ENCODE results near the gene GREM2. TPM values are rescaled to one million over a fixed set of nuclear protein-coding genes. Genes with fewer than 3 reads are reported as not detected.

Gene GREM2
- total and polyA plus RNA-seq, 9 of the 15 experiments (the other 6 are each of a cell fraction or from before 2014, with no cell fraction given) = 0.01 to 0.07 (median 0.05) TPM; not detected in 5

DNA sequence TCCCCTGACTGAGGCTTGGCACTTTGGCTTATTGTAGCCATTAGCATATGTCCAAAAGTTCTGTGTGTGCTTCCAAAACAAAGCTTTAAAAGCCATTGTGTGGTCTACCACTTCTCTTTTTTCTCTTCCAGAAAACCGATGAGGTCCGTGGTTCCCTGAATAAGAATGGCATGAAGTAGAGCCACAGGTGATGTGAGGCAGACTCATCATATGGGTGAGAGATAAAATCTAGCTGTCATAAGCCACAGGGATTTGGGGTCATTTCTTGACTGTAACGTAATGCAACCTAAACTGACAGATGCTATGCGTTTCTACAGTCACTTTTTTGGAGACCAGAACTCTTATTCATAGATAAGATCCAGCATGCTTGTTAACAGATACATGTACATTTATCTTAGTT is 7.0 kb upstream of the GREM2 start:
- ATAC-seq (no peak), FAIRE-seq (no peak), DNase-seq (ENCODE audit: extremely low read depth in 1 of 4, low spot score in 3 of 4) (no peak)
- in situ Hi-C loops (cut with MboI) = no loop called here
- Histone ChIP-seq H3K36me3 (ENCODE audit: control insufficient read depth, insufficient read depth, low read length) (no peaks in the 10 kb centered on the region), H3K9me3 (replicated peaks; ENCODE audit: control insufficient read depth, insufficient read depth, low read depth, low read length) (no peaks in the 10 kb centered on the region), H3K9me1 (ENCODE audit: control insufficient read depth, insufficient read depth, low read length) (no peaks in the 10 kb centered on the region), H3K4me1 (replicated peaks in 1 of 2; ENCODE audit: control insufficient read depth in 2 of 2, insufficient read depth in 2 of 2, low read length in 2 of 2) (no peaks in the 10 kb centered on the region), H3K27ac (ENCODE audit: extremely low read depth, low read depth, low read length) (no peak overlapping the region), H3K4me2 (ENCODE audit: insufficient read depth, low read length) (no peak overlapping the region), H4K20me1 (replicated peaks; ENCODE audit: control insufficient read depth, insufficient read depth, low read length) (no peaks in the 10 kb centered on the region), H2AFZ (ENCODE audit: low read depth, low read length) (no peak overlapping the region), H3K27me3 (ENCODE audit: control insufficient read depth in 2 of 2, insufficient read depth in 2 of 2, low read length in 2 of 2) (no peaks in the 10 kb centered on the region), H3K9ac (ENCODE audit: insufficient read depth in 1 of 2, low read depth in 2 of 2, low read length in 2 of 2) (no peak overlapping the region), H3K4me3 (no peak overlapping the region), H3K79me2 (ENCODE audit: control insufficient read depth, insufficient read depth, low read length) (no peaks in the 10 kb centered on the region)
- BruUV-seq (replicated peaks) = no TSS peak
- POLR2A ChIA-PET = no interaction called here
- WGBS (ENCODE audit: insufficient coverage, low coverage, missing lambda C conversion rate) = 2% methylated on average over 4 of the region's 4 CpGs
- intact Hi-C loops (cut with micrococcal nuclease) = no loop called here
- CTCF ChIA-PET (ENCODE audit: low intra/inter-chr PET ratio) = no interaction called here
- TF ChIP-seq CAMTA2 (CRISPR knock-in tag; conservative IDR thresholded peaks at IDR 0.05) (no peak), TBP (optimal IDR thresholded peaks at IDR 0.05; ENCODE audit: low read depth, low read length) (no peak), HOXB6 (CRISPR knock-in tag; IDR thresholded peaks at IDR 0.05; ENCODE audit: borderline replicate concordance) (no peak), SRSF1 (IDR thresholded peaks at IDR 0.05; ENCODE audit: low read depth, low read length) (no peak), HEY1 (CRISPR knock-in tag; IDR thresholded peaks at IDR 0.05; ENCODE audit: borderline replicate concordance) (no peak), RBM22 (IDR thresholded peaks at IDR 0.05; ENCODE audit: low read depth, low read length, poor library complexity, severe bottlenecking) (no peak), FOSL1 (tag; conservative IDR thresholded peaks at IDR 0.05) (no peak), FOS (IDR thresholded peaks at IDR 0.05; ENCODE audit: extremely low read depth, insufficient read length) (no peak), ZNF311 (CRISPR knock-in tag; IDR thresholded peaks at IDR 0.05) (no peak), SMARCA4 (IDR thresholded peaks at IDR 0.05) (no peak), ZFPM2 (CRISPR knock-in tag; IDR thresholded peaks at IDR 0.05) (no peak), SP2 (IDR thresholded peaks at IDR 0.05; ENCODE audit: extremely low read depth, low read depth, low read length, poor library complexity, severe bottlenecking) (no peak), CBFA2T3 (IDR thresholded peaks at IDR 0.05) (no peak), LCOR (CRISPR knock-in tag; IDR thresholded peaks at IDR 0.05) (no peak)
- TF ChIP-seq, protein P1, sequence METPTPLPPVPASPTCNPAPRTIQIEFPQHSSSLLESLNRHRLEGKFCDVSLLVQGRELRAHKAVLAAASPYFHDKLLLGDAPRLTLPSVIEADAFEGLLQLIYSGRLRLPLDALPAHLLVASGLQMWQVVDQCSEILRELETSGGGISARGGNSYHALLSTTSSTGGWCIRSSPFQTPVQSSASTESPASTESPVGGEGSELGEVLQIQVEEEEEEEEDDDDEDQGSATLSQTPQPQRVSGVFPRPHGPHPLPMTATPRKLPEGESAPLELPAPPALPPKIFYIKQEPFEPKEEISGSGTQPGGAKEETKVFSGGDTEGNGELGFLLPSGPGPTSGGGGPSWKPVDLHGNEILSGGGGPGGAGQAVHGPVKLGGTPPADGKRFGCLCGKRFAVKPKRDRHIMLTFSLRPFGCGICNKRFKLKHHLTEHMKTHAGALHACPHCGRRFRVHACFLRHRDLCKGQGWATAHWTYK (CRISPR knock-in tag; IDR thresholded peaks at IDR 0.05) = no peak
- TF ChIP-seq, protein P2, sequence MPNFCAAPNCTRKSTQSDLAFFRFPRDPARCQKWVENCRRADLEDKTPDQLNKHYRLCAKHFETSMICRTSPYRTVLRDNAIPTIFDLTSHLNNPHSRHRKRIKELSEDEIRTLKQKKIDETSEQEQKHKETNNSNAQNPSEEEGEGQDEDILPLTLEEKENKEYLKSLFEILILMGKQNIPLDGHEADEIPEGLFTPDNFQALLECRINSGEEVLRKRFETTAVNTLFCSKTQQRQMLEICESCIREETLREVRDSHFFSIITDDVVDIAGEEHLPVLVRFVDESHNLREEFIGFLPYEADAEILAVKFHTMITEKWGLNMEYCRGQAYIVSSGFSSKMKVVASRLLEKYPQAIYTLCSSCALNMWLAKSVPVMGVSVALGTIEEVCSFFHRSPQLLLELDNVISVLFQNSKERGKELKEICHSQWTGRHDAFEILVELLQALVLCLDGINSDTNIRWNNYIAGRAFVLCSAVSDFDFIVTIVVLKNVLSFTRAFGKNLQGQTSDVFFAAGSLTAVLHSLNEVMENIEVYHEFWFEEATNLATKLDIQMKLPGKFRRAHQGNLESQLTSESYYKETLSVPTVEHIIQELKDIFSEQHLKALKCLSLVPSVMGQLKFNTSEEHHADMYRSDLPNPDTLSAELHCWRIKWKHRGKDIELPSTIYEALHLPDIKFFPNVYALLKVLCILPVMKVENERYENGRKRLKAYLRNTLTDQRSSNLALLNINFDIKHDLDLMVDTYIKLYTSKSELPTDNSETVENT (CRISPR knock-in tag; IDR thresholded peaks at IDR 0.05) = no peak
- TF ChIP-seq, protein P3, sequence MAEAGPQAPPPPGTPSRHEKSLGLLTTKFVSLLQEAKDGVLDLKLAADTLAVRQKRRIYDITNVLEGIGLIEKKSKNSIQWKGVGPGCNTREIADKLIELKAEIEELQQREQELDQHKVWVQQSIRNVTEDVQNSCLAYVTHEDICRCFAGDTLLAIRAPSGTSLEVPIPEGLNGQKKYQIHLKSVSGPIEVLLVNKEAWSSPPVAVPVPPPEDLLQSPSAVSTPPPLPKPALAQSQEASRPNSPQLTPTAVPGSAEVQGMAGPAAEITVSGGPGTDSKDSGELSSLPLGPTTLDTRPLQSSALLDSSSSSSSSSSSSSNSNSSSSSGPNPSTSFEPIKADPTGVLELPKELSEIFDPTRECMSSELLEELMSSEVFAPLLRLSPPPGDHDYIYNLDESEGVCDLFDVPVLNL (CRISPR knock-in tag; IDR thresholded peaks at IDR 0.05; ENCODE audit: low read depth) = no peak
- TF ChIP-seq, protein P4, sequence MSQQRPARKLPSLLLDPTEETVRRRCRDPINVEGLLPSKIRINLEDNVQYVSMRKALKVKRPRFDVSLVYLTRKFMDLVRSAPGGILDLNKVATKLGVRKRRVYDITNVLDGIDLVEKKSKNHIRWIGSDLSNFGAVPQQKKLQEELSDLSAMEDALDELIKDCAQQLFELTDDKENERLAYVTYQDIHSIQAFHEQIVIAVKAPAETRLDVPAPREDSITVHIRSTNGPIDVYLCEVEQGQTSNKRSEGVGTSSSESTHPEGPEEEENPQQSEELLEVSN (IDR thresholded peaks at IDR 0.05; ENCODE audit: borderline replicate concordance in 1 of 2, extremely low read depth in 1 of 2, insufficient read depth in 1 of 2, insufficient read length in 1 of 2, low read depth in 1 of 2, low read length in 1 of 2, poor library complexity in 1 of 2, severe bottlenecking in 1 of 2) = no peak

Data from K562 (cell line).